T-cell (primary cell): Measurements from ENCODE around the gene TMEM143. TPM values are rescaled to one million over a fixed set of nuclear protein-coding genes. Genes with fewer than 3 reads are reported as not detected.
"Not testable (repeated sequence)": the region's sequence is repeated elsewhere in the genome, so short reads cannot be mapped to it uniquely, and the experiment has no call there.

Experiments
- ATAC-seq, 4 experiments: fragments of 200-7000 bp in 3 of 4; fragments of 150-1000 bp in 1 of 4; cut with Tn5 transposase; replicated peaks in 1 of 4; 1 replicate in 3 of 4; 2 replicates in 1 of 4; pipeline ENCODE4 v1.10.0; 2021; ENCODE audit warnings: moderate library complexity in 3 of 4, mild to moderate bottlenecking in 2 of 4, moderate number of reproducible peaks in 1 of 4
- CTCF ChIA-PET, 2 donors: fragments of 300-600 bp; sonication (Branson Sonifier 250); formaldehyde crosslinking; loops; one replicate each; lab custom pipeline; 2022; ENCODE audit warnings: antibody characterized with exemption in 2 of 2; lab: Charles Lee
- POLR2A ChIA-PET, 2 donors: fragments of 300-600 bp; sonication (Branson Sonifier 250); formaldehyde crosslinking; loops; one replicate each; lab custom pipeline; 2022; ENCODE audit warnings: antibody characterized with exemption in 2 of 2; lab: Charles Lee
- DNase-seq, 35 experiments: peaks; one replicate each; pipeline versions ENCODE4 v3.0.0 to v3.0.0-alpha.2; 2013 to 2023
- H3K27ac ChIP-seq: one replicate; pipeline ENCODE4 v1.5.1; 2013; ENCODE audit warnings: low read length
- H3K27me3 ChIP-seq, 2 experiments: replicated peaks in 1 of 2; 1 replicate in 1 of 2; 2 replicates in 1 of 2; pipeline versions ENCODE4 v1.6.1 to v1.7.0; 2013; ENCODE audit warnings: low read length in 1 of 2, mixed read lengths in 1 of 2; ENCODE audit not compliant: control insufficient read depth in 2 of 2, insufficient read depth in 2 of 2; ENCODE audit errors: extremely low read depth in 1 of 2
- H3K36me3 ChIP-seq, 2 donors: 1 replicate in 1 of 2; 2 replicates in 1 of 2; pipeline versions ENCODE4 v1.6.1 to v1.7.0; 2013; ENCODE audit warnings: low read length in 1 of 2; ENCODE audit not compliant: control insufficient read depth in 2 of 2, insufficient read depth in 1 of 2; ENCODE audit errors: extremely low read depth in 1 of 2
- H3K4me1 ChIP-seq, 2 experiments: 1 replicate in 1 of 2; 2 replicates in 1 of 2; pipeline versions ENCODE4 v1.6.1 to v1.7.0; 2013; ENCODE audit warnings: low read length in 2 of 2, mixed read lengths in 1 of 2; ENCODE audit not compliant: insufficient read depth in 2 of 2, control insufficient read depth in 1 of 2; ENCODE audit errors: extremely low read depth in 1 of 2
- H3K4me3 ChIP-seq, 2 donors: 1 replicate in 1 of 2; 2 replicates in 1 of 2; pipeline versions ENCODE4 v1.5.1 to v1.7.0; 2013; ENCODE audit warnings: mild to moderate bottlenecking in 2 of 2, low read length in 1 of 2, moderate library complexity in 1 of 2; ENCODE audit not compliant: control insufficient read depth in 1 of 2; ENCODE audit errors: extremely low read depth in 1 of 2
- H3K9me3 ChIP-seq: 2 replicates; pipeline ENCODE4 v1.7.0; 2013
- H3K27ac Mint-ChIP-seq, 2 donors: one replicate each; pipeline ENCODE4 v1.8.0; 2020 to 2021; ENCODE audit warnings: mild to moderate bottlenecking in 2 of 2, mixed read lengths in 2 of 2
- H3K27me3 Mint-ChIP-seq, 2 donors: one replicate each; pipeline ENCODE4 v1.8.0; 2021 to 2022; ENCODE audit warnings: mixed read lengths in 2 of 2
- H3K36me3 Mint-ChIP-seq: one replicate; pipeline ENCODE4 v1.8.0; 2021; ENCODE audit warnings: mixed read lengths
- H3K4me1 Mint-ChIP-seq, 3 donors: one replicate each; pipeline ENCODE4 v1.8.0; 2020 to 2022; ENCODE audit warnings: mixed read lengths in 3 of 3, mild to moderate bottlenecking in 1 of 3
- H3K4me3 Mint-ChIP-seq, 3 donors: one replicate each; pipeline ENCODE4 v1.8.0; 2020 to 2022; ENCODE audit warnings: mild to moderate bottlenecking in 3 of 3, mixed read lengths in 3 of 3, moderate library complexity in 3 of 3
- H3K9me3 Mint-ChIP-seq, 3 donors: one replicate each; pipeline ENCODE4 v1.8.0; 2020 to 2022; ENCODE audit warnings: mixed read lengths in 3 of 3
- WGBS: methylation state at CpG from one replicate; pipeline ENCODE4 v1.1.5; 2013; ENCODE audit warnings: missing lambda C conversion rate; ENCODE audit not compliant: insufficient coverage; 5-methylcytosine and 5-hydroxymethylcytosine counted together
- total RNA-seq, 35 experiments: library from RNA in 6 of 35; stranded (reverse) in 6 of 35; fragments of 120-200 nt in 1 of 35; gene quantifications; one replicate each; pipeline versions ENCODE4 v1.2.1 to v1.2.4 and lab custom pipeline; 2013 to 2026

The TMEM143 gene
- total RNA-seq, 5 donors from 2014 or later (not counting 1 experiment from before 2014, with no cell fraction given), result 14.5 to 33.5 (median 29.0) TPM

DNA sequence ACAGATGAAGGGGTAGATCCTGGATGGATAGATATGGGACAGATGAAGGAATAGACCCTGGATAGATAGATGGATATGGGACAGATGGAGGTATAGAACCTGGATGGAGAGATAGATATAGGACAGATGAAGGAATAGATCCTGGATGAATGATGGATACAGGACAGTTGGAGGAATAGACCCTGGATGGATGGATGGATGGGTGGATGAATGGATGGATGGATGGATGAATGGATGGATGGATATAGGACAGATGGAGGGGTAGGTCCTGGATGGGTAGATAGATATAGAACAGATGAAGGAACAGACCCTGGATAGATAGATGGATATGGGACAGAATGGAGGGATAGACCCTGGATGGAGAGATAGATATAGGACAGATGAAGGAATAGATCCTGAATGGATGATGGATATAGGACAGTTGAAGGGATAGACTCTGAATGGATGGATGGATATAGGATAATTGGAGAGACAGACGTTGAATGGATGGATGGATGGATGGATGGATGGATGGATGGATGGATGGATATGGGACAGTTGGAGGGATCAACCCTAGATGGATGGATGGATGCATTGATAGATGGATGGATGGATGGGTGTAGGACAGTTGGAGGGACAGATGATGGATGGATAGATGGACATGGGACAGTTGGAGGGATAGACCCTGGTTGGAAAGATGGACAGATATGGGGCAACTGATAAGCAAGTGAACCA lies 61.7 kb downstream of the TMEM143 start:
- 65% methylated on average over 1 of the region's 1 CpG for WGBS
- ATAC-seq (no peak), DNase-seq (no peak)
- no peaks in the 10 kb centered on the region for H3K9me3 ChIP-seq
- H3K27ac Mint-ChIP-seq, result no peak overlapping the region
- no peaks in the 10 kb centered on the region for H3K4me1 ChIP-seq
- H3K4me1 Mint-ChIP-seq, result no peaks in the 10 kb centered on the region
- no peak overlapping the region for H3K27ac ChIP-seq
- no peak overlapping the region for H3K4me3 ChIP-seq
- peaks cover 0 to 8% of the 10 kb centered on the region in 2 experiments for H3K27me3 ChIP-seq
- POLR2A ChIA-PET, result no interaction called here
- H3K27me3 Mint-ChIP-seq, result no peaks in the 10 kb centered on the region
- CTCF ChIA-PET, result no interaction called here
- no peaks in the 10 kb centered on the region for H3K36me3 ChIP-seq
- no peak overlapping the region for H3K4me3 Mint-ChIP-seq
- no peaks in the 10 kb centered on the region for H3K36me3 Mint-ChIP-seq
- no peaks in the 10 kb centered on the region for H3K9me3 Mint-ChIP-seq

- 97% methylated on average over 14 of the region's 16 CpGs for WGBS
These were observed 65.8 kb downstream of the TMEM143 start for GRCh38 chr19:48297975-48298374.

GRCh38 chr19:48296963-48297734 lies 66.6 kb downstream of the TMEM143 start:
- Mint-ChIP-seq H3K9me3 (no peaks in the 10 kb centered on the region), H3K36me3 (no peaks in the 10 kb centered on the region), H3K4me3 (no peak overlapping the region), H3K27me3 (peaks cover 0 to 13% of the 10 kb centered on the region in 2 donors), H3K27ac (no peak overlapping the region), H3K4me1 (no peaks in the 10 kb centered on the region)
- ChIA-PET CTCF (interaction anchor here (0.6 kb wide), 2 partner anchors 90 to 335 kb away, joined by 3 to 6 read pairs; no protein-coding TSS in a partner anchor), POLR2A (no interaction called here)
- Histone ChIP-seq H3K27me3 (peaks cover 0 to 32% of the 10 kb centered on the region in 2 experiments), H3K36me3 (no peaks in the 10 kb centered on the region), H3K4me1 (no peaks in the 10 kb centered on the region), H3K4me3 (no peak overlapping the region), H3K9me3 (no peaks in the 10 kb centered on the region), H3K27ac (no peak overlapping the region)
- WGBS, result 88% methylated on average over 35 of the region's 42 CpGs
- no peak for ATAC-seq
- DNase-seq, result no peak

More at GRCh38 chr19:48297975-48298374, 65.8 kb downstream of the TMEM143 start:
- ATAC-seq (no peak), DNase-seq (no peak)
- POLR2A ChIA-PET, result no interaction called here
- Histone ChIP-seq H3K27me3 (peaks cover 0 to 27% of the 10 kb centered on the region in 2 experiments), H3K36me3 (no peaks in the 10 kb centered on the region), H3K9me3 (no peaks in the 10 kb centered on the region), H3K27ac (no peak overlapping the region), H3K4me1 (no peaks in the 10 kb centered on the region), H3K4me3 (no peak overlapping the region)
- H3K27ac Mint-ChIP-seq, result no peak overlapping the region
- H3K4me3 Mint-ChIP-seq, result no peak overlapping the region
- no peaks in the 10 kb centered on the region for H3K36me3 Mint-ChIP-seq
- H3K27me3 Mint-ChIP-seq, result peaks cover 0 to 13% of the 10 kb centered on the region in 2 donors
- CTCF ChIA-PET, result no interaction called here
- H3K4me1 Mint-ChIP-seq, result no peaks in the 10 kb centered on the region
- H3K9me3 Mint-ChIP-seq, result no peaks in the 10 kb centered on the region

DNA sequence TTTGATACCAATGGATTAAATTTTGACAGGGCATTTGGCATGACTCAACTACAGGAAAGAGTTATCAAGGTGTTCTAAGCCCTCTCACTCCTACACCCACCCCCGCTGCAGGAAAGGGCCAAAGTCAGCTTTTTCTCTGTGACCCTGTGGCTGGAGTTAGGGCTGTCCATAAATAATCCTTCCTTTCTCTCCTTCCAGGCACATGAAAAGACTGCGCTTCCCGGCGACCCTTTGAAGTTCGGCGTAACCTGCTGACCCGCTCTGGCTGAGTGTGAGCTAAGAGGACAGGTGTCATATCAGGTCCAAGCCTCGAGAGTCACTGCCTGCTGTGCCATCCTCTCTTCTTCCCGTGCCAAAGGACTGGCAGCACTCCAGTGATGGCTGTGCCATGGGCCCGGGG lies 68.3 kb downstream of the TMEM143 start:
- H3K27me3 Mint-ChIP-seq, result peaks cover 0 to 16% of the 10 kb centered on the region in 2 donors
- Histone ChIP-seq H3K4me3 (no peak overlapping the region), H3K4me1 (peaks cover 3 to 10% of the 10 kb centered on the region in 2 experiments), H3K27ac (no peak overlapping the region), H3K9me3 (no peaks in the 10 kb centered on the region), H3K27me3 (peaks cover 0 to 45% of the 10 kb centered on the region in 2 experiments), H3K36me3 (no peaks in the 10 kb centered on the region)
- H3K27ac Mint-ChIP-seq, result no peak overlapping the region
- WGBS, result 78% methylated on average over 6 of the region's 10 CpGs
- DNase-seq (no peak), ATAC-seq (no peak)
- POLR2A ChIA-PET, result no interaction called here
- H3K4me3 Mint-ChIP-seq, result no peak overlapping the region
- CTCF ChIA-PET, result no interaction called here
- H3K9me3 Mint-ChIP-seq, result no peaks in the 10 kb centered on the region
- H3K4me1 Mint-ChIP-seq, result peaks cover 0 to 7% (median 4%) of the 10 kb centered on the region in 3 donors
- no peaks in the 10 kb centered on the region for H3K36me3 Mint-ChIP-seq

GRCh38 chr19:48292798-48293197 lies 70.9 kb downstream of the TMEM143 start:
- H3K4me3 Mint-ChIP-seq, result no peak overlapping the region
- Histone ChIP-seq H3K36me3 (no peaks in the 10 kb centered on the region), H3K27ac (no peak overlapping the region), H3K4me3 (no peak overlapping the region), H3K27me3 (peaks cover 0 to 51% of the 10 kb centered on the region in 2 experiments), H3K4me1 (peaks cover 3 to 10% of the 10 kb centered on the region in 2 experiments), H3K9me3 (no peaks in the 10 kb centered on the region)
- peaks cover 0 to 7% (median 4%) of the 10 kb centered on the region in 3 donors for H3K4me1 Mint-ChIP-seq
- ATAC-seq, result no peak
- H3K27ac Mint-ChIP-seq, result no peak overlapping the region
- DNase-seq, result no peak
- ChIA-PET POLR2A (no interaction called here), CTCF (interaction anchor here in 1 of 2 donors (1.3 kb wide), 1 partner anchor 24 kb away, joined by 3 read pairs; no protein-coding TSS in a partner anchor)
- H3K9me3 Mint-ChIP-seq, result no peaks in the 10 kb centered on the region
- no CpG with 5 or more reads among the region's 4 CpGs for WGBS
- H3K27me3 Mint-ChIP-seq, result peaks cover 0 to 16% of the 10 kb centered on the region in 2 donors
- H3K36me3 Mint-ChIP-seq, result no peaks in the 10 kb centered on the region

- ATAC-seq, H3K4me1 ChIP-seq, H3K27ac Mint-ChIP-seq, H3K27ac ChIP-seq, POLR2A ChIA-PET, H3K36me3 Mint-ChIP-seq, H3K4me1 Mint-ChIP-seq, H3K36me3 ChIP-seq, H3K9me3 ChIP-seq, H3K9me3 Mint-ChIP-seq, DNase-seq: not testable (repeated sequence)
- WGBS, result 0% methylated on average over 3 of the region's 11 CpGs
- CTCF ChIA-PET, result interaction anchor here (0.5 to 1.2 kb wide), 6 partner anchors 25 to 183 kb away, joined by 3 to 5 read pairs (median 4); no protein-coding TSS in a partner anchor
- Mint-ChIP-seq H3K4me3 (peak overlapping the region; percentile 68 to 75 (median 75)), H3K27me3 (peaks cover 1 to 16% of the 10 kb centered on the region in 2 donors)
- Histone ChIP-seq H3K27me3 (peaks cover 0 to 46% of the 10 kb centered on the region in 2 experiments), H3K4me3 (peak overlapping the region; percentile 48 to 78)
These were observed 72.3 kb downstream of the TMEM143 start for GRCh38 chr19:48291489-48291815.
